ENCODE measurements around the gene TMEM174.

The TMEM174 gene

GRCh38 chr5:73221161-73221560, 48.2 kb downstream of the TMEM174 start:
- H3K4me3 ChIP-seq (ENCODE audit: low read length): no peak overlapping the region
- DNase-seq (ENCODE audit: low read depth): no peak
- TF ChIP-seq, protein P1, sequence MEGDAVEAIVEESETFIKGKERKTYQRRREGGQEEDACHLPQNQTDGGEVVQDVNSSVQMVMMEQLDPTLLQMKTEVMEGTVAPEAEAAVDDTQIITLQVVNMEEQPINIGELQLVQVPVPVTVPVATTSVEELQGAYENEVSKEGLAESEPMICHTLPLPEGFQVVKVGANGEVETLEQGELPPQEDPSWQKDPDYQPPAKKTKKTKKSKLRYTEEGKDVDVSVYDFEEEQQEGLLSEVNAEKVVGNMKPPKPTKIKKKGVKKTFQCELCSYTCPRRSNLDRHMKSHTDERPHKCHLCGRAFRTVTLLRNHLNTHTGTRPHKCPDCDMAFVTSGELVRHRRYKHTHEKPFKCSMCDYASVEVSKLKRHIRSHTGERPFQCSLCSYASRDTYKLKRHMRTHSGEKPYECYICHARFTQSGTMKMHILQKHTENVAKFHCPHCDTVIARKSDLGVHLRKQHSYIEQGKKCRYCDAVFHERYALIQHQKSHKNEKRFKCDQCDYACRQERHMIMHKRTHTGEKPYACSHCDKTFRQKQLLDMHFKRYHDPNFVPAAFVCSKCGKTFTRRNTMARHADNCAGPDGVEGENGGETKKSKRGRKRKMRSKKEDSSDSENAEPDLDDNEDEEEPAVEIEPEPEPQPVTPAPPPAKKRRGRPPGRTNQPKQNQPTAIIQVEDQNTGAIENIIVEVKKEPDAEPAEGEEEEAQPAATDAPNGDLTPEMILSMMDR (IDR thresholded peaks at IDR 0.05; ENCODE audit: insufficient read depth, low read depth, low read length, missing control alignments): no peak

DNA sequence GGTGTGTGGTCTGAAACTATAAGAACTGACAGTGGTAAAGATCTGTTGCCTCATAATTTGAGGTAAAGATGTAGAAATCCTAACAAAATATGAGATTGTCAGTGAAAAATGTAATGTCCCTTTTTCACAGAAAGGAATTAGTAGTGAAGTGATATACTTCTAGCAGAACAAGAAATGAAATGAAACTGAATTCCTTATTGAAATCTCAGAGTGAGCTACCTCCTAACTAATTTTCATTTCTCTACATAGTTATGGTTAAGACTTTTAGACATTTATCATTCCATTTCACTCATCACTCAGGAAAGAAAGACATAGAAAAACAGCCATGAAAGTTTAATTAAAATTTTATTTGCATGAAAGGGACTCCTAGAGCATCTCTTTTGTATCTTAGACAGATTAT, 48.7 kb downstream of the TMEM174 start:
- no peak for DNase-seq (ENCODE audit: low read depth)
- no peak overlapping the region for H3K4me3 ChIP-seq (ENCODE audit: low read length)
- TF ChIP-seq, protein P1 (IDR thresholded peaks at IDR 0.05; ENCODE audit: insufficient read depth, low read depth, low read length, missing control alignments): no peak

GRCh38 chr5:73222173-73222572, 49.2 kb downstream of the TMEM174 start:
- DNase-seq (ENCODE audit: low read depth): no peak
- H3K4me3 ChIP-seq (ENCODE audit: low read length): no peak overlapping the region
- TF ChIP-seq, protein P1 (IDR thresholded peaks at IDR 0.05; ENCODE audit: insufficient read depth, low read depth, low read length, missing control alignments): no peak
